BLaER1 treated with 17β-estradiol and CSF1 and Interleukin-3, amounts not matched to agents 10 nM and 100 nM (cell line): Measurements from ENCODE around the gene IL18BP.

ENCODE experiments used
- H3K27ac ChIP-seq, 11 experiments: shearing (Covaris generic); formaldehyde crosslinking; 2 replicates each; pipeline ENCODE4 v1.8.1; 2022
- H3K27me3 ChIP-seq, 11 experiments: shearing (Covaris generic); formaldehyde crosslinking; 2 replicates each; pipeline ENCODE4 v1.8.1; 2022
- H3K36me3 ChIP-seq, 11 experiments: shearing (Covaris generic); formaldehyde crosslinking; 2 replicates each; pipeline ENCODE4 v1.8.1; 2022
- H3K4me1 ChIP-seq, 10 experiments: shearing (Covaris generic); formaldehyde crosslinking; 2 replicates each; pipeline ENCODE4 v1.8.1; 2022
- H3K4me2 ChIP-seq, 11 experiments: shearing (Covaris generic); formaldehyde crosslinking; 2 replicates each; pipeline ENCODE4 v1.8.1; 2022
- H3K4me3 ChIP-seq, 10 experiments: shearing (Covaris generic); formaldehyde crosslinking; 2 replicates each; pipeline ENCODE4 v1.8.1; 2022
- H3K9ac ChIP-seq, 11 experiments: shearing (Covaris generic); formaldehyde crosslinking; 2 replicates each; pipeline ENCODE4 v1.8.1; 2022
- H3K9me3 ChIP-seq, 11 experiments: shearing (Covaris generic); formaldehyde crosslinking; replicated peaks in 1 of 11; 2 replicates each; pipeline ENCODE4 v1.8.1; 2022
- H4K20me1 ChIP-seq, 11 experiments: shearing (Covaris generic); formaldehyde crosslinking; 2 replicates each; pipeline ENCODE4 v1.8.1; 2022
- Cebpa-rat ChIP-seq, 11 experiments: shearing (Covaris generic); IDR thresholded peaks; 2 replicates each; pipeline ENCODE4 v1.8.1; 2022

Gene IL18BP

GRCh38 chr11:72024069-72024754 is 25.5 kb downstream of the IL18BP start:
- Histone ChIP-seq H3K27me3 (no peaks in the 10 kb centered on the region), H4K20me1 (peaks cover 55 to 84% (median 78%) of the 10 kb centered on the region in 11 experiments; a peak in 21 of 22 replicates), H3K4me1 (peaks cover 0 to 33% (median 17%) of the 10 kb centered on the region in 10 experiments; a peak in 14 of 20 replicates), H3K4me3 (no peak overlapping the region), H3K36me3 (peaks cover 96 to 100% (median 98%) of the 10 kb centered on the region in 11 experiments), H3K9me3 (no peaks in the 10 kb centered on the region), H3K27ac (peak overlapping the region in 3 of 11 experiments; percentile 16 to 39 (median 25); a peak in 2 of 22 replicates), H3K4me2 (peak overlapping the region in 2 of 11 experiments; percentile 53 to 79; a peak in 4 of 22 replicates), H3K9ac (peak overlapping the region in 7 of 11 experiments; percentile 15 to 63 (median 33); a peak in 9 of 22 replicates)
- no peak for TF ChIP-seq Cebpa-rat (IDR thresholded peaks at IDR 0.05)

GRCh38 chr11:72026090-72026489 is 27.4 kb downstream of the IL18BP start:
- Histone ChIP-seq H4K20me1 (peaks cover 64 to 96% (median 86%) of the 10 kb centered on the region in 11 experiments; a peak in 21 of 22 replicates), H3K27me3 (no peaks in the 10 kb centered on the region), H3K9me3 (no peaks in the 10 kb centered on the region), H3K4me3 (no peak overlapping the region), H3K4me2 (no peak overlapping the region), H3K9ac (peak overlapping the region in 3 of 11 experiments; percentile 21 to 27 (median 26); a peak in 2 of 22 replicates), H3K4me1 (peaks cover 0 to 35% (median 25%) of the 10 kb centered on the region in 10 experiments; a peak in 15 of 20 replicates), H3K27ac (no peak overlapping the region), H3K36me3 (peaks cover 95 to 98% (median 97%) of the 10 kb centered on the region in 11 experiments)
- TF ChIP-seq Cebpa-rat (IDR thresholded peaks at IDR 0.05): no peak

- Histone ChIP-seq H4K20me1 (peaks cover 60 to 94% (median 85%) of the 10 kb centered on the region in 11 experiments), H3K36me3 (peaks cover 89 to 100% (median 97%) of the 10 kb centered on the region in 11 experiments), H3K9ac (peak overlapping the region in 1 of 11 experiments; percentile 3; a peak in 1 of 22 replicates), H3K27me3 (no peaks in the 10 kb centered on the region), H3K4me2 (no peak overlapping the region), H3K27ac (no peak overlapping the region), H3K9me3 (no peaks in the 10 kb centered on the region), H3K4me3 (no peak overlapping the region), H3K4me1 (peaks cover 26 to 59% (median 46%) of the 10 kb centered on the region in 10 experiments)
- TF ChIP-seq Cebpa-rat (IDR thresholded peaks at IDR 0.05): no peak
These were observed 31.9 kb downstream of the IL18BP start for GRCh38 chr11:72030472-72031045.

GRCh38 chr11:72036687-72037086 is 38.0 kb downstream of the IL18BP start:
- Histone ChIP-seq H3K9me3 (no peaks in the 10 kb centered on the region), H3K4me2 (peak overlapping the region; percentile 93 to 99 (median 98)), H3K4me1 (peaks cover 59 to 86% (median 72%) of the 10 kb centered on the region in 10 experiments), H3K27me3 (no peaks in the 10 kb centered on the region), H3K36me3 (peaks cover 41 to 52% (median 46%) of the 10 kb centered on the region in 11 experiments), H3K9ac (peak overlapping the region in 4 of 11 experiments; percentile 17 to 91 (median 86); a peak in 4 of 22 replicates), H3K4me3 (peak overlapping the region in 5 of 10 experiments; percentile 17 to 76 (median 69); a peak in 4 of 20 replicates), H3K27ac (peak overlapping the region in 8 of 11 experiments; percentile 74 to 93 (median 92); a peak in 14 of 22 replicates), H4K20me1 (peaks cover 25 to 70% (median 53%) of the 10 kb centered on the region in 11 experiments; a peak in 20 of 22 replicates)
- TF ChIP-seq Cebpa-rat (IDR thresholded peaks at IDR 0.05): no peak

- peak overlapping the region in 10 of 11 experiments; percentile 84 to 93 (median 90); a peak in 19 of 22 replicates for H3K27ac ChIP-seq
- H3K36me3 ChIP-seq: peaks cover 35 to 42% (median 39%) of the 10 kb centered on the region in 11 experiments
- H3K9me3 ChIP-seq: no peaks in the 10 kb centered on the region
- TF ChIP-seq Cebpa-rat (IDR thresholded peaks at IDR 0.05): peak in 3 of 11 experiments; percentile 35 to 89 (median 43); a peak in 4 of 22 replicates
- H3K4me1 ChIP-seq: peaks cover 64 to 86% (median 74%) of the 10 kb centered on the region in 10 experiments
- no peaks in the 10 kb centered on the region for H3K27me3 ChIP-seq
- peaks cover 14 to 65% (median 43%) of the 10 kb centered on the region in 11 experiments; a peak in 18 of 22 replicates for H4K20me1 ChIP-seq
- H3K4me3 ChIP-seq: peak overlapping the region in 8 of 10 experiments; percentile 63 to 77 (median 71); a peak in 14 of 20 replicates
- H3K9ac ChIP-seq: peak overlapping the region; percentile 81 to 92 (median 90); a peak in 20 of 22 replicates
- H3K4me2 ChIP-seq: peak overlapping the region; percentile 93 to 99 (median 98)
These were observed 39.0 kb downstream of the IL18BP start for GRCh38 chr11:72037554-72038311.

GRCh38 chr11:72038491-72038890 is 39.8 kb downstream of the IL18BP start:
- no peaks in the 10 kb centered on the region for H3K27me3 ChIP-seq
- TF ChIP-seq Cebpa-rat (IDR thresholded peaks at IDR 0.05): no peak
- peaks cover 28 to 36% (median 31%) of the 10 kb centered on the region in 11 experiments for H3K36me3 ChIP-seq
- H4K20me1 ChIP-seq: peaks cover 7 to 60% (median 36%) of the 10 kb centered on the region in 11 experiments; a peak in 18 of 22 replicates
- peaks cover 64 to 87% (median 74%) of the 10 kb centered on the region in 10 experiments for H3K4me1 ChIP-seq
- no peaks in the 10 kb centered on the region for H3K9me3 ChIP-seq
- H3K27ac ChIP-seq: peak overlapping the region in 10 of 11 experiments; percentile 84 to 93 (median 90); a peak in 21 of 22 replicates
- H3K4me2 ChIP-seq: peak overlapping the region; percentile 93 to 99 (median 98)
- H3K4me3 ChIP-seq: peak overlapping the region; percentile 63 to 77 (median 71)
- peak overlapping the region; percentile 81 to 92 (median 90) for H3K9ac ChIP-seq

GRCh38 chr11:72039031-72039855 is 40.5 kb downstream of the IL18BP start:
- peak overlapping the region; percentile 38 to 93 (median 89); a peak in 21 of 22 replicates for H3K27ac ChIP-seq
- peaks cover 67 to 88% (median 74%) of the 10 kb centered on the region in 10 experiments for H3K4me1 ChIP-seq
- peak overlapping the region; percentile 63 to 77 (median 71) for H3K4me3 ChIP-seq

More at GRCh38 chr11:72039031-72039855, 40.5 kb downstream of the IL18BP start:
- peaks cover 0 to 57% (median 32%) of the 10 kb centered on the region in 11 experiments; a peak in 14 of 22 replicates for H4K20me1 ChIP-seq
- no peaks in the 10 kb centered on the region for H3K9me3 ChIP-seq
- H3K9ac ChIP-seq: peak overlapping the region; percentile 81 to 92 (median 90)
- no peak for TF ChIP-seq Cebpa-rat (IDR thresholded peaks at IDR 0.05)
- no peaks in the 10 kb centered on the region for H3K27me3 ChIP-seq
- H3K36me3 ChIP-seq: peaks cover 20 to 32% (median 24%) of the 10 kb centered on the region in 11 experiments
- peak overlapping the region; percentile 93 to 99 (median 98) for H3K4me2 ChIP-seq
